ENCODE measurements around the gene GRB14.

The GRB14 gene

GRCh38 chr2:164625378-164625971 lies 4.2 kb upstream of the GRB14 start:
- Mint-ChIP-seq H3K27ac (no peak overlapping the region), H3K36me3 (no peaks in the 10 kb centered on the region), H3K4me1 (no peaks in the 10 kb centered on the region)

DNA sequence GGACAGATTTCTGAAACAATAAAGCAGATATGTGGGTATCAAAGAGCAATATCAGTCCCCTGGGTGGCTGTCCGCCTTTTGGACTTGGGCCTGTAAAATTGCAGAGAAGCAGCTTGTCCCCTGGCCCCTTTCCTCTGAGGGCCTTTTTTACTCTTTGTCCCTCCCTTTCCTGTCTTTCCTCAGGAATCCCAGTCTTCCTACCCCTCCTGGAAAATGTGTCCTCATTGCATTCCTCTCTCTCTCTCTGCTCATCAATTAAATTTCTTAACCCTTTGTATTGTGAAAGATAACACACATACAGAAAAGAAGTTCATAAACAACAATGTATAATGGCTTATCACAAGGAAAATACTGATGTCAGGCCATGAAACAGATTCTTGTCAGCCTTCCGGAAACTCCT lies 3.0 kb upstream of the GRB14 start:
- H3K36me3 Mint-ChIP-seq, result no peaks in the 10 kb centered on the region

More at GRCh38 chr2:164625378-164625971, 4.2 kb upstream of the GRB14 start:
- DNase-seq (ENCODE audit: low spot score in 2 of 2) (no peak), ATAC-seq (no peak)
- Mint-ChIP-seq H3K9me3 (peaks cover 7% of the 10 kb centered on the region), H3K4me3 (no peak overlapping the region)

GRCh38 chr2:164622338-164623106 lies 1.2 kb upstream of the GRB14 start:
- DNase-seq (ENCODE audit: low spot score in 2 of 2) (no peak), ATAC-seq (no peak)
- no peak overlapping the region for H3K4me3 Mint-ChIP-seq
- no peaks in the 10 kb centered on the region for H3K36me3 Mint-ChIP-seq
- no peaks in the 10 kb centered on the region for H3K4me1 Mint-ChIP-seq
- no peak overlapping the region for H3K27ac Mint-ChIP-seq
- no peaks in the 10 kb centered on the region for H3K9me3 Mint-ChIP-seq

More for the DNA sequence above, 3.0 kb upstream of the GRB14 start:
- Mint-ChIP-seq H3K27ac (no peak overlapping the region), H3K4me3 (no peak overlapping the region), H3K4me1 (no peaks in the 10 kb centered on the region), H3K9me3 (peaks cover under 1% of the 10 kb centered on the region)
- DNase-seq (ENCODE audit: low spot score in 2 of 2) (no peak), ATAC-seq (no peak)

DNA sequence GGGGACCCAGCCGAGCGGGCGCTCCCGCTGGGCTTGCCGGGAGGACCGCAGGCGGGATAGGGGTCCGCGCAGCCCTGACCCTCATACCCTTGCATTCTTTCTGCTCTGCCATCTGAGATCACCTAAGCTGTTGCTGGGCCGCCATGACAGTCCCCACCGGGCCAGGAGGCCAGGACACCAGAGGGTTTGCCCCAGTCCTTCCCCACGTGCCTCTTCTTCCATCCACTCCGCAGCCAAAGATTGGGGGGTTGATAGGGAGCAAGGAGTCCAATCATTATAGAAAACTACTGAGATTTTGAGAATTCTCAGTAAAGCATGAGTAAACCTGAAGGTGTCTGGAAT lies 453 bp upstream of the GRB14 start:
- Mint-ChIP-seq H3K36me3 (no peaks in the 10 kb centered on the region), H3K4me3 (no peak overlapping the region), H3K27ac (no peak overlapping the region), H3K4me1 (no peaks in the 10 kb centered on the region), H3K9me3 (no peaks in the 10 kb centered on the region)
- DNase-seq (ENCODE audit: low spot score in 2 of 2) (no peak), ATAC-seq (no peak)

DNA sequence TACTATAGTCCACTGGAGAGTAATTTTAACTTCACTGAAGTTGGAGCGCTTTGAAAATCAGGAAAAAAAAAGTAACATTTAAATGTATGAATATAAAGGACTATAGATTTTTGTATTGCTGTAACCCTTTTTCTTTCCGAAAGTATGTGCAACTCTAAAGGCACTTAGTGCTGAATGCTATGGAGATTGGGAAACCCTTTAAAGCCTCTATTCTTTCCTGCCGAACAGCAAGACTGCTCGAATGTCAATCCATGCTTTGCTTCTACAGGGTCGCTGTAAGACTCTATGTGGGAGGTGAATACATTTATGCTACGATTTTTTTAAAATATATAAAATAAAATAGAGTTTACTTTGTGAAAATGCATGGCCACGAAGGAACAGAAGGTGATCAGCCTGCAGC lies 825 bp downstream of the GRB14 start:
- ATAC-seq (no peak), DNase-seq (ENCODE audit: low spot score in 2 of 2) (no peak)
- no peaks in the 10 kb centered on the region for H3K4me1 Mint-ChIP-seq
- no peak overlapping the region for H3K4me3 Mint-ChIP-seq
- no peak overlapping the region for H3K27ac Mint-ChIP-seq
- H3K9me3 Mint-ChIP-seq, result no peaks in the 10 kb centered on the region
- no peaks in the 10 kb centered on the region for H3K36me3 Mint-ChIP-seq

DNA sequence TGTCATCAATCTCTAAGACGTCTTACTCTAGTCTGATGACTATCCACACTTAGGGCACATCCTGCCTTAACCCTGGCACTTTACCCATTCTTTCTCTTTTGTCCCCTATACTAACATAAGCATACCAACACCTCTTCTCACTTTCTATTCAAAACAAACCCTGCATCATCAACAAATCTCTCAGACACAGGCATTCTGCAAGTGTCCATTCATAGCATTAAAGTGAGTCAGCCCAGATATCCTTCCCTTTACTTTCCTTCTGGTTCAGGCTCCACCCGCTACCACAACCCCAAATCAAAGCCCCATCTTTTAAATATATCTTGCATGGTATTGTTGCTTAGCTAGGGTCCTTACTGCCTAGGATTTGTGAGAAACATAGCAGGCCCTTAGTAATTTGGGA lies 3.8 kb downstream of the GRB14 start:
- Mint-ChIP-seq H3K36me3 (no peaks in the 10 kb centered on the region), H3K4me3 (no peak overlapping the region), H3K9me3 (no peaks in the 10 kb centered on the region), H3K27ac (no peak overlapping the region), H3K4me1 (no peaks in the 10 kb centered on the region)
- no peak for ATAC-seq
- DNase-seq (ENCODE audit: low spot score in 2 of 2), result no peak

DNA sequence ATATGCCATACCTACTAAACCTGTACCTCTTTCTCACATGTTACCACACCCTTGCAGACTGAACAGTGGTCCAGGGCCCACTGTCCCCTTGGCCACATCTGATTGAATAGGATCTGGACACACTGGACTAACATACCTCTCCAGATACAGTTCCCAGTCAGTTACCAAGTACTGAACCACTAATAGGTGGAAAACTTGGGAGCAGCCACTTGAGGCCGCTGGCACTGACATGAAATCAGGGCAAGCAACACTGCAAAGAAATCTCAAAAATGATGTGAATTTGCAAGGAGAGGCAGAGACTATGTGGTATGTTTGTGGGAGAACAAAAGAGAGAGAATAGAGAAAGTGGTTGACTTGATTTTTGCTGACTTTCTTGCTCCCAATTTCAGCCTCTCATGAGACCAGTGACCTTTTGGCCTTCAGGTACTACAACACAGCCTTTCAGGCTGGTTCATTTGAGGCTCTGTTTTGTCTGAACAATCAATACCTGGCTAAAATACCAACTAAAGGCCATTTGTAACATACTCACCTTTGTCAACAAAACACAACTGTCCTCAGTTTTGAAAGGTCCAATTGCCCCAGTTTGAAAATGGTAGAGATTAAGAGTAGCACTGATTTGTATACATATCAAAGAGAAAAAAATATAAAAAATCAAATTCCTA lies 7.8 kb downstream of the GRB14 start:
- no peak for DNase-seq (ENCODE audit: low spot score in 2 of 2)

DNA sequence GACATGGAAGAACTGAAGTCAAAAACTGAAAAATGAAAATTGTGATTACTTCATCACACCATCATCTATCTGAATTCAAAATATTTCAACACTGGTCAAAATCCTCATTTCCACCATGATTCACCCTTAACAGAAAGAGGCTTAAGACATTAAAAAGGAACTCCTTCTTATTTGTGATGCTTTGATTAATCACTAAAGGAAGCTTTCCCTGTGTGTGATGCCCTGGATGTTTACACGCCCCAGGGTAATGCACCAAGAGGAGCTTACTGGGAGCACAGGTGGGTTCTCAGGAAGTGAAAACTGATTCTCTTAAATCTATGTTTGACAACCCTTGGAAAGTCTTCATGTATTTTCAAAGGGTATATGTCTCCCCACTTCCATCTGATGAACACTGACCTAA lies 11.5 kb downstream of the GRB14 start:
- ATAC-seq (no peak), DNase-seq (ENCODE audit: low spot score in 2 of 2) (no peak)
- H3K9me3 Mint-ChIP-seq, result peaks cover 4% of the 10 kb centered on the region
- no peaks in the 10 kb centered on the region for H3K36me3 Mint-ChIP-seq
- H3K27ac Mint-ChIP-seq, result no peak overlapping the region
- H3K4me1 Mint-ChIP-seq, result no peaks in the 10 kb centered on the region
- no peak overlapping the region for H3K4me3 Mint-ChIP-seq

More for the DNA sequence above, 7.8 kb downstream of the GRB14 start:
- no peak overlapping the region for H3K27ac Mint-ChIP-seq
- H3K4me3 Mint-ChIP-seq, result no peak overlapping the region
- ATAC-seq, result no peak
- H3K9me3 Mint-ChIP-seq, result no peaks in the 10 kb centered on the region
- H3K36me3 Mint-ChIP-seq, result no peaks in the 10 kb centered on the region
- H3K4me1 Mint-ChIP-seq, result no peaks in the 10 kb centered on the region

- no peaks in the 10 kb centered on the region for H3K36me3 Mint-ChIP-seq
- no peak for DNase-seq (ENCODE audit: low spot score in 2 of 2)
Measured at GRCh38 chr2:164606557-164606956, 14.7 kb downstream of the GRB14 start.

GRCh38 chr2:164605295-164605694 lies 16.0 kb downstream of the GRB14 start:
- Mint-ChIP-seq H3K36me3 (no peaks in the 10 kb centered on the region), H3K4me3 (no peak overlapping the region), H3K9me3 (peaks cover 6% of the 10 kb centered on the region), H3K27ac (no peak overlapping the region), H3K4me1 (no peaks in the 10 kb centered on the region)
- ATAC-seq (no peak), DNase-seq (ENCODE audit: low spot score in 2 of 2) (no peak)

More at GRCh38 chr2:164606557-164606956, 14.7 kb downstream of the GRB14 start:
- no peak for ATAC-seq
- Mint-ChIP-seq H3K9me3 (peaks cover 6% of the 10 kb centered on the region), H3K4me1 (no peaks in the 10 kb centered on the region), H3K27ac (no peak overlapping the region), H3K4me3 (no peak overlapping the region)

DNA sequence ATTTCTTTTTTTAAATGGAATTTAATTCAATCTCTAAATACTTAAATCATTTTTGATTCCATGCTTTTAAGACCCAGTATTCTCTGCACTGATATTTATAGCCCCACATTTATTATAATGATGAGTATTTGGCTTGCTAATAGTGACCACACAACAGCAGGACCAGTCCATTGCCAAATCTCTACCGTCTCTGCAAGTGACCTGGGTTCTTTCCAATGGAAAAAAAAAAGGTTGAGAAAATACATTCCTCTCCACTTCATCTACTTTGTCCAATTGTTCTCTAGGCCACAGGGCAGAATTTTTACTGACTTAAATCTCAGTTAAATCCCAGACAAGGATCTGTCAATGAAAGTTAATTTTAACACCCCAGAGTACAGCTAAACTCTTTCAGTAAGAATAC lies 20.5 kb downstream of the GRB14 start:
- no peaks in the 10 kb centered on the region for H3K36me3 Mint-ChIP-seq
- DNase-seq (ENCODE audit: low spot score in 2 of 2) (no peak), ATAC-seq (no peak)
- no peak overlapping the region for H3K4me3 Mint-ChIP-seq
- peaks cover 12% of the 10 kb centered on the region for H3K9me3 Mint-ChIP-seq
- H3K27ac Mint-ChIP-seq, result no peak overlapping the region
- H3K4me1 Mint-ChIP-seq, result no peaks in the 10 kb centered on the region

DNA sequence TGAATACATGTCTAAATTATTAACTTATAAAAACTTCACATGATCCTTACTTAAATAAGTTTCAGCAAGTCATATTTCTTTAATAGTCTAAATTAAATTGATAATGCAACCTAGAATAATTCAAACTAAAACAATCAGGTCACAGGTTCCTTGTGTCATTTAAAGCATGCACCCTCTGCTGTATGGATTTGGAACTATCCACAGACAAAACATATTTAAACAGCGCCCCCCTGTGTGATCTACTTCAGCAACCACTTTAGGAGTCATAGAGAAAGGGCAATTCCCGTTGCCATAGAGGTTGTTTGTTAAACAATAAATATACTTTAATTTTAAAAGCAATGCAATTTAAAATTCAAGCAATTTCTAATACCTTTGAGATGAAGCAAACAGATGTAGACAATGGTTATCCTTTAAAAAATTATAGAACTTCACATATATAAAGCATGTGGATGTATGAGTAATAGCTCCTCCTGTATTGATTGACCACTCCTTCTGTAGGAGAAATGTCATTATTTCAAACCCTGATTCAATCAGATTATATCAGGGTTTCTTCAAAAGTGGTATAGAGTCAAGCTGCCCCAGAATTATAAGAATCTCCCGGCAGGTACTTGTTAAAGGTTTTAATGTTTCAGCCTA lies 21.2 kb downstream of the GRB14 start:
- no peaks in the 10 kb centered on the region for H3K4me1 Mint-ChIP-seq
- peaks cover 10% of the 10 kb centered on the region for H3K9me3 Mint-ChIP-seq
- ATAC-seq (no peak), DNase-seq (ENCODE audit: low spot score in 2 of 2) (no peak)
- H3K27ac Mint-ChIP-seq, result no peak overlapping the region
- no peaks in the 10 kb centered on the region for H3K36me3 Mint-ChIP-seq
- H3K4me3 Mint-ChIP-seq, result no peak overlapping the region

GRCh38 chr2:164597983-164598382 lies 23.3 kb downstream of the GRB14 start:
- H3K4me3 Mint-ChIP-seq, result no peak overlapping the region
- H3K9me3 Mint-ChIP-seq, result peaks cover 6% of the 10 kb centered on the region
- no peak for ATAC-seq
- no peaks in the 10 kb centered on the region for H3K4me1 Mint-ChIP-seq
- H3K27ac Mint-ChIP-seq, result no peak overlapping the region
- no peak for DNase-seq (ENCODE audit: low spot score in 2 of 2)
- no peaks in the 10 kb centered on the region for H3K36me3 Mint-ChIP-seq

- Mint-ChIP-seq H3K36me3 (no peaks in the 10 kb centered on the region), H3K27ac (no peak overlapping the region), H3K4me3 (no peak overlapping the region), H3K9me3 (peaks cover 10% of the 10 kb centered on the region), H3K4me1 (no peaks in the 10 kb centered on the region)
- ATAC-seq (no peak), DNase-seq (ENCODE audit: low spot score in 2 of 2) (no peak)
Measured at GRCh38 chr2:164595031-164595430, 26.3 kb downstream of the GRB14 start.

DNA sequence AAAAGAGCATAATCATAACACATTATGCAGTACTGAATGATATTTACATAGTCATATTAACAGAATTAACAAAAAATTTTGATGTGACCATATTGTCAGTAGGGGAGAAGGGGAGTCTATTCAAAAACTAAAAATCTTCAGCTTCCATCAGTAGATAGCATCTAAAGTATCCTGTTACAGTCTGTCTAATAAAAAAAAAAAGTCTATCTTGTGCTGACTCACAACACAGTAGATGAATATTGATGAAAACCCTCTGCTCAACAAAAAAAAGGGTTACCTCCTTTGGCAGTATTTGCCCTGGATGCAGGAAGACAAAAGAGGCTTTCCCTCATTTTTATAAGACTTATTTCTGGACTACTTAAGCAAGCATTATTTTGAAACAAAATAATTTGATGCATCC lies 27.3 kb downstream of the GRB14 start:
- Mint-ChIP-seq H3K4me1 (no peaks in the 10 kb centered on the region), H3K36me3 (no peaks in the 10 kb centered on the region), H3K4me3 (no peak overlapping the region), H3K9me3 (peaks cover 10% of the 10 kb centered on the region), H3K27ac (no peak overlapping the region)
- ATAC-seq, result no peak
- no peak for DNase-seq (ENCODE audit: low spot score in 2 of 2)

DNA sequence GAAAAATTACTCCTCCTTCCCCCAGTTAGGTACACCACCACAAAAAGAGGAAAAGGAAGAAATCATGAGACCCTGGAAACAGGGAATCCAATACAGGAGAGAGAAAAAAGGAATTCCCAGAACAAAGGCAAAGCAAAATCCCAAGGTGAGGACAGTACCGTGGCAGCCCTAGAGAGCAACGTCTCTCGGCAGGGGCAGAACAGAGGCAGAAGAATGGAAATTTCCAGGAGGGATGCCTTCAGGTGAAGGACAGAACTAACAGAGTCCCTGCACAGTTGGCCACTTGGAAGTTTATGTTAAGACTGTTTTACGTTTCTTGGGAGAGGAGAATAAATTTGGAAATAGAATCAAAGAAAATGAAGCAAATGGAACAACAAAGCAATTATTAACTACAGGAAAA lies 27.7 kb downstream of the GRB14 start:
- no peak for DNase-seq (ENCODE audit: low spot score in 2 of 2)
- Mint-ChIP-seq H3K9me3 (peaks cover 10% of the 10 kb centered on the region), H3K27ac (no peak overlapping the region), H3K36me3 (no peaks in the 10 kb centered on the region), H3K4me1 (no peaks in the 10 kb centered on the region), H3K4me3 (no peak overlapping the region)
- no peak for ATAC-seq

Measured in stimulated activated effector memory CD8-positive, alpha-beta T cell treated with anti-CD3 and anti-CD28 coated beads, Interleukin-12 subunit alpha, Interleukin-12 subunit beta, amount 100 ng/mL, for 72 hours (primary cell).